Activated T-helper 17 cell treated with anti-CD3 and anti-CD28 coated beads, Interleukin-2, amount 50 U/mL, for 72 hours (primary cell): Measurements from ENCODE around the gene LRRN3. TPM values are rescaled to one million over a fixed set of nuclear protein-coding genes. Genes with fewer than 3 reads are reported as not detected.
"Not testable (repeated sequence)": the region's sequence is repeated elsewhere in the genome, so short reads cannot be mapped to it uniquely, and the experiment has no call there.

ENCODE experiments used
- ATAC-seq: fragments of 150-1000 bp; cut with Tn5 transposase; replicated peaks from 2 replicates; pipeline ENCODE4 v1.10.0; 2021; ENCODE audit warnings: mild to moderate bottlenecking, moderate library complexity
- H3K27ac Mint-ChIP-seq: one replicate; pipeline ENCODE4 v1.8.0; 2022; ENCODE audit warnings: mixed read lengths
- H3K27me3 Mint-ChIP-seq: one replicate; pipeline ENCODE4 v1.8.0; 2022; ENCODE audit warnings: mixed read lengths
- H3K36me3 Mint-ChIP-seq: one replicate; pipeline ENCODE4 v1.8.0; 2022; ENCODE audit warnings: low read depth, mild to moderate bottlenecking, mixed read lengths
- H3K4me1 Mint-ChIP-seq: one replicate; pipeline ENCODE4 v1.8.0; 2022; ENCODE audit warnings: mixed read lengths
- H3K4me3 Mint-ChIP-seq: one replicate; pipeline ENCODE4 v1.8.0; 2022; ENCODE audit warnings: mild to moderate bottlenecking, mixed read lengths
- H3K9me3 Mint-ChIP-seq: one replicate; pipeline ENCODE4 v1.8.0; 2022; ENCODE audit warnings: mixed read lengths
- total RNA-seq, 2 donors: library from RNA; stranded (reverse); gene quantifications; one replicate each; pipeline ENCODE4 v1.2.3, GENCODE V29; 2022

LRRN3 gene
- total RNA-seq, 2 donors from 2014 or later = 9.6 to 30.4 TPM

GRCh38 chr7:111067682-111068081 is 23.2 kb upstream of the LRRN3 start:
- Mint-ChIP-seq H3K9me3 (peaks cover 8% of the 10 kb centered on the region), H3K36me3 (no peaks in the 10 kb centered on the region), H3K4me1 (peaks cover 3% of the 10 kb centered on the region), H3K27me3 (no peaks in the 10 kb centered on the region), H3K4me3 (no peak overlapping the region), H3K27ac (no peak overlapping the region)
- ATAC-seq = no peak

- no peak for ATAC-seq
- Mint-ChIP-seq H3K4me1 (peaks cover 12% of the 10 kb centered on the region), H3K4me3 (no peak overlapping the region), H3K27ac (no peak overlapping the region), H3K36me3 (no peaks in the 10 kb centered on the region), H3K27me3 (no peaks in the 10 kb centered on the region), H3K9me3 (peaks cover 4% of the 10 kb centered on the region)
These were observed 22.3 kb upstream of the LRRN3 start for GRCh38 chr7:111068618-111069017.

- H3K27ac Mint-ChIP-seq = no peak overlapping the region
These were observed 19.4 kb upstream of the LRRN3 start for GRCh38 chr7:111071556-111071955.

GRCh38 chr7:111072658-111073057 is 18.3 kb upstream of the LRRN3 start:
- ATAC-seq, H3K36me3 Mint-ChIP-seq, H3K27me3 Mint-ChIP-seq, H3K9me3 Mint-ChIP-seq: not testable (repeated sequence)
- H3K27ac Mint-ChIP-seq = peak overlapping the region; percentile 76
- H3K4me1 Mint-ChIP-seq = peaks cover 48% of the 10 kb centered on the region
- peak overlapping the region; percentile 78 for H3K4me3 Mint-ChIP-seq

More at GRCh38 chr7:111071556-111071955, 19.4 kb upstream of the LRRN3 start:
- H3K27me3 Mint-ChIP-seq = no peaks in the 10 kb centered on the region
- no peak for ATAC-seq
- no peak overlapping the region for H3K4me3 Mint-ChIP-seq
- peaks cover 37% of the 10 kb centered on the region for H3K4me1 Mint-ChIP-seq
- H3K9me3 Mint-ChIP-seq = no peaks in the 10 kb centered on the region
- no peaks in the 10 kb centered on the region for H3K36me3 Mint-ChIP-seq

- H3K4me1 Mint-ChIP-seq = peaks cover 49% of the 10 kb centered on the region
- H3K36me3 Mint-ChIP-seq = no peaks in the 10 kb centered on the region
- H3K9me3 Mint-ChIP-seq = no peaks in the 10 kb centered on the region
- H3K27ac Mint-ChIP-seq = peak overlapping the region; percentile 76
- peak overlapping the region; percentile 78 for H3K4me3 Mint-ChIP-seq
- peak; percentile 31 for ATAC-seq
- no peaks in the 10 kb centered on the region for H3K27me3 Mint-ChIP-seq
These were observed 16.7 kb upstream of the LRRN3 start for GRCh38 chr7:111074071-111074747.

GRCh38 chr7:111074748-111075146 is 16.2 kb upstream of the LRRN3 start:
- no peaks in the 10 kb centered on the region for H3K36me3 Mint-ChIP-seq
- H3K4me1 Mint-ChIP-seq = peaks cover 49% of the 10 kb centered on the region
- ATAC-seq = no peak
- no peaks in the 10 kb centered on the region for H3K27me3 Mint-ChIP-seq
- peak overlapping the region; percentile 78 for H3K4me3 Mint-ChIP-seq
- peak overlapping the region; percentile 76 for H3K27ac Mint-ChIP-seq
- no peaks in the 10 kb centered on the region for H3K9me3 Mint-ChIP-seq

- peaks cover 49% of the 10 kb centered on the region for H3K4me1 Mint-ChIP-seq
- H3K27me3 Mint-ChIP-seq = no peaks in the 10 kb centered on the region
- no peaks in the 10 kb centered on the region for H3K9me3 Mint-ChIP-seq
- no peak for ATAC-seq
- no peaks in the 10 kb centered on the region for H3K36me3 Mint-ChIP-seq
- peak overlapping the region; percentile 51 for H3K4me3 Mint-ChIP-seq
- peak overlapping the region; percentile 76 for H3K27ac Mint-ChIP-seq
These were observed 15.4 kb upstream of the LRRN3 start for GRCh38 chr7:111075498-111075897.

- Mint-ChIP-seq H3K27ac (peak overlapping the region; percentile 76), H3K4me1 (peaks cover 49% of the 10 kb centered on the region), H3K4me3 (peak overlapping the region; percentile 51), H3K27me3 (no peaks in the 10 kb centered on the region), H3K36me3 (no peaks in the 10 kb centered on the region), H3K9me3 (no peaks in the 10 kb centered on the region)
- ATAC-seq = peak; percentile 93
These were observed 14.7 kb upstream of the LRRN3 start for GRCh38 chr7:111076205-111076604.

GRCh38 chr7:111077001-111077400 is 13.9 kb upstream of the LRRN3 start:
- no peak for ATAC-seq
- no peaks in the 10 kb centered on the region for H3K27me3 Mint-ChIP-seq

GRCh38 chr7:111080495-111081105 is 10.3 kb upstream of the LRRN3 start:
- Mint-ChIP-seq H3K9me3 (no peaks in the 10 kb centered on the region), H3K27me3 (no peaks in the 10 kb centered on the region), H3K27ac (no peak overlapping the region), H3K4me1 (peaks cover 61% of the 10 kb centered on the region), H3K4me3 (peak overlapping the region; percentile 7), H3K36me3 (no peaks in the 10 kb centered on the region)
- ATAC-seq = no peak

More at GRCh38 chr7:111077001-111077400, 13.9 kb upstream of the LRRN3 start:
- Mint-ChIP-seq H3K27ac (peak overlapping the region; percentile 76), H3K4me1 (peaks cover 53% of the 10 kb centered on the region), H3K4me3 (peak overlapping the region; percentile 51), H3K36me3 (no peaks in the 10 kb centered on the region), H3K9me3 (no peaks in the 10 kb centered on the region)

GRCh38 chr7:111081546-111082267 is 9.2 kb upstream of the LRRN3 start:
- no peaks in the 10 kb centered on the region for H3K36me3 Mint-ChIP-seq
- no peaks in the 10 kb centered on the region for H3K9me3 Mint-ChIP-seq
- peak overlapping the region; percentile 58 for H3K27ac Mint-ChIP-seq
- H3K4me3 Mint-ChIP-seq = peak overlapping the region; percentile 48
- no peaks in the 10 kb centered on the region for H3K27me3 Mint-ChIP-seq
- ATAC-seq = peak; percentile 28
- H3K4me1 Mint-ChIP-seq = peaks cover 57% of the 10 kb centered on the region

GRCh38 chr7:111082351-111082750 is 8.6 kb upstream of the LRRN3 start:
- Mint-ChIP-seq H3K27me3 (no peaks in the 10 kb centered on the region), H3K27ac (peak overlapping the region; percentile 58), H3K9me3 (no peaks in the 10 kb centered on the region), H3K36me3 (no peaks in the 10 kb centered on the region), H3K4me1 (peaks cover 51% of the 10 kb centered on the region), H3K4me3 (peak overlapping the region; percentile 48)
- ATAC-seq = no peak

GRCh38 chr7:111083413-111083812 is 7.5 kb upstream of the LRRN3 start:
- peak; percentile 90 for ATAC-seq
- Mint-ChIP-seq H3K4me1 (peaks cover 55% of the 10 kb centered on the region), H3K27ac (peak overlapping the region; percentile 58), H3K36me3 (no peaks in the 10 kb centered on the region), H3K4me3 (peak overlapping the region; percentile 48), H3K9me3 (no peaks in the 10 kb centered on the region), H3K27me3 (no peaks in the 10 kb centered on the region)

- Mint-ChIP-seq H3K27ac (peak overlapping the region; percentile 58), H3K4me3 (peak overlapping the region; percentile 48), H3K9me3 (no peaks in the 10 kb centered on the region), H3K4me1 (peaks cover 56% of the 10 kb centered on the region), H3K36me3 (no peaks in the 10 kb centered on the region), H3K27me3 (no peaks in the 10 kb centered on the region)
- no peak for ATAC-seq
These were observed 5.6 kb upstream of the LRRN3 start for GRCh38 chr7:111085356-111085755.

- H3K4me3 Mint-ChIP-seq = peak overlapping the region; percentile 29
- no peaks in the 10 kb centered on the region for H3K9me3 Mint-ChIP-seq
- H3K27me3 Mint-ChIP-seq = no peaks in the 10 kb centered on the region
- peak; percentile 50 for ATAC-seq
- peaks cover 54% of the 10 kb centered on the region for H3K4me1 Mint-ChIP-seq
- H3K36me3 Mint-ChIP-seq = no peaks in the 10 kb centered on the region
- peak overlapping the region; percentile 58 for H3K27ac Mint-ChIP-seq
These were observed 4.4 kb upstream of the LRRN3 start for GRCh38 chr7:111086532-111086931.
